Effector CD4-positive, alpha-beta T cell (primary cell): Measurements from ENCODE around the gene FCHSD2.
"Not testable (repeated sequence)": the region's sequence is repeated elsewhere in the genome, so short reads cannot be mapped to it uniquely, and the experiment has no call there.

ENCODE experiments used
- DNase-seq: peaks from one replicate; pipeline ENCODE4 v3.0.0-alpha.2; 2020

The FCHSD2 gene

DNA sequence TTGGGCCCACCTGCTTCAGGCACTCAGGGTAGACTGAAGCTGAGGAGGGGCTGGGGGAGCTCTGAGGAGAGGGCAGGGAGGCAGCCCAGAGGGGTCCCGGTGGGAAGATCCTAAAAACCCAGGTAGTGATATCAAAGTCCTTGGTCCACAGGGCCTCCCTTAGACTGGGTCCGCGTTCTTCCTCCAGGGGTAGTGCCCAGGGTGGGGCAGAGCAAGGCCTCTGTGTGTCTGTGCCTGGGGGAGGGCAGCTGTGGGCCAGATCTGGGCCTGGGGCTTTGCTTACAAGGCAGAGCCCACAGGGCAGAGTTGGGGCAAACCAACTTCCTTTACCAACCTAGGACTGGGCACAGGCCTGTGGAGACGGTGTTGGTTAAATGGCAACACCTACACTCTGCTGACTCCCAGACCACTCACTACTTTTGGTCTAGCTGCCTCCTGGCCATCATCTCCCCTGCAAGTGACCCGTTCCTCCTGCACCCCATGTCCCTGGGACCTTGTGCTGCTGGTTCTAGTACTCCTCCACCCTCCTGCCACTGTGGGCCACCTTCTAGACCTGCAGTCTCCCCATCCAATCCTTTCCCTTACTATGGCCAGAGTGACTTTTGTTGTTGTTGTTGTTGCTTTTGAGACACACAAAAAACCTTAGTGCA is 312.1 kb downstream of the FCHSD2 start:
- DNase-seq, result no peak

DNA sequence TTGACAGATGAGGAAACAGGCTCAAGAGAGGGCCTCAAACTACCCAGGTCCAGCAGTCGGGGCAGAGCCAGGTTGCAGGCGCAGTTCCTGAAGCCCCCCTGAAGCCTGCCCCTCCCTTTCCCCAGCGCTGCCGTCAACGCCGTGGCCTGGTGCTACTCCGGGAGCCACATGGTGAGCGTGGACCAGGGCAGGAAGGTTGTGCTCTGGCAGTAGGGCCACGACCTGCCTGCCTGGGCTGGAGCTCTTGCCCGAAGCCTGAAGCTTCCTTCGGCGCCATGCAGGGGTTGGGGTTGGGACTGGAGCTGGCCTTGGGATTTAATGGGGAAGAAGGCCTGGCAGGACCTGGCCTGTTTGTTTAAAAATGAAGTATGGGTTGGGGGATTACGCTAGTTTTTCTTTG is 312.9 kb downstream of the FCHSD2 start:
- no peak for DNase-seq

DNA sequence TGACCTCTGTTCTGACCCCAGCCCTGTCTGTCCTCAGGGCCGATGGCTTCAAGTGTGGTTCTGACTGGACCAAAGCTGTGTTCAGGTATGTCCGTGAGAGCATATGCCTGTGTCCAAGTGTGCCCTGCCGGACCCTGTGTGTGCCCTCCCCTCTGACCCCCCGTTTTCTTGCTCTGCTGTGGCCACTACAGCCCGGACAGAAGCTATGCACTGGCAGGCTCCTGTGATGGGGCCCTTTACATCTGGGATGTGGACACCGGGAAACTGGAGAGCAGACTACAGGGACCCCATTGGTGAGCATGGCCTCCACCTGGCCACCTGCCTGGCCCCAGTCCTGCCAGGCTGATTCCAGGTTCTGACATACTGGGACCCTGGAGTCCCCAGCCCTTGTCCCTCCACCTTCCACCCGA is 313.4 kb downstream of the FCHSD2 start:
- no peak for DNase-seq

DNA sequence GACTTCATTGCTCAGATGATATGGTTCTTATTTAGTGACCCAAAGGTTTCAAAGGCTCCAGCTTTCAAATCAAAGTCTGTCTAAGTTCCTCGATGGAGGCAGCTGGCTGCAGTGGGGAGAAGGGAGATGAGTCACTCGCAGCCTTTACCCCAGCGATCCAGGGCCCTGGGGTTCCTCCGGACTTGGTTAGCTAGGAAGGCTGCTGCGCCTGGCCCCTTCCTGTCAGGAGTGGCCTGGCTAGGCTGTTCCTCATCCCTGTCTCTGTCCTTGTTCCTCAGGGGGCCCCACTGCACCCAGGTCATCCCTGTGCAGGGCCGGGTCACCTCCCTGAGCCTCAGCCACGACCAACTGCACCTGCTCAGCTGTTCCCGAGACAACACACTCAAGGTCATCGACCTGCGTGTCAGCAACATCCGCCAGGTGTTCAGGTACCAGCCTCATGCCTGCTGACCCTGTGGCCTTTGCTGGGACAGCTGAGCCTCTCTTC is 314.0 kb downstream of the FCHSD2 start:
- no peak for DNase-seq

DNA sequence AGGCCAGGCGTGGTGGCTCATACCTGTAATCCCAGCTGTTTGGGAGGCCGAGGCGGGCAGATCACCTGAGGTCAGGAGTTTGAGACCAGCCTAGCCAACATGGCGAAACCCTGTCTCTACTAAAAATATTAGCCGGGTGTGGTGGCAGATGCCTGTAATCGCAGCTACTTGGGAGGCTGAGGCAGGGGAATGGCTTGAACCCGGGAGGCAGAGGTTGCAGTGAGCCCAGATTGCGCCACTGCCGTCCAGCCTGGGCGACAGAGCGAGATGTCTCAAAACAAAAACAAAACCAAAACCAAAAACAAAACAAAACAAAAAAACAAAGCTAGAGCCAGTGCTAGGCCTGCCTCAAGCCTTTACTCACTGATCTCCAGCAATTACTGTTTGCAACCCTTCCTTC is 314.5 kb downstream of the FCHSD2 start:
- not testable (repeated sequence) for DNase-seq

DNA sequence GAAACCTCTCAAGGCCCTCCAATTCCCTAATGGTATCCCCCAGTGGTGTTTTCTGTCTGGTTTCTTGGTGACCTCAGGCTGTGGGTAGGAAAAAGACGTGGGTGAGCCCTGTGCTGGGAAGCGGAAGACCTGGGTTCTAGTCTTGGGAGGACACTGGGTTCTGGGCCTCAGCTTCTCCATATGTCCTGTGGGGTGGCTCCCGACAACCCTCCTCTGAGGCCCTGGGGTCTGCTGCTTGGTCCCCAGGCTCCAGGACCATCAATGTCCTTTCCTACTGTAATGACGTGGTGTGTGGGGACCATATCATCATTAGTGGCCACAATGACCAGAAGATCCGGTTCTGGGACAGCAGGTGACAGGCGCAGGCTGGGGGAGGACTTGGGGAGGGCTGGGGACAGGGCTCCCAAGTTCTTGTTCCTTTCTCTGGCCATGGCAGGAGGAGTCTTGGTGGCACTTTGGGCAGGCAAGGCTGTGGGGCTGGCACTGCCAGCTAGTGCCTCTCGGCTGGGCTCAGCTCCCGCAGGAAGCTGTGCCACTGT is 315.1 kb downstream of the FCHSD2 start:
- DNase-seq, result no peak

DNA sequence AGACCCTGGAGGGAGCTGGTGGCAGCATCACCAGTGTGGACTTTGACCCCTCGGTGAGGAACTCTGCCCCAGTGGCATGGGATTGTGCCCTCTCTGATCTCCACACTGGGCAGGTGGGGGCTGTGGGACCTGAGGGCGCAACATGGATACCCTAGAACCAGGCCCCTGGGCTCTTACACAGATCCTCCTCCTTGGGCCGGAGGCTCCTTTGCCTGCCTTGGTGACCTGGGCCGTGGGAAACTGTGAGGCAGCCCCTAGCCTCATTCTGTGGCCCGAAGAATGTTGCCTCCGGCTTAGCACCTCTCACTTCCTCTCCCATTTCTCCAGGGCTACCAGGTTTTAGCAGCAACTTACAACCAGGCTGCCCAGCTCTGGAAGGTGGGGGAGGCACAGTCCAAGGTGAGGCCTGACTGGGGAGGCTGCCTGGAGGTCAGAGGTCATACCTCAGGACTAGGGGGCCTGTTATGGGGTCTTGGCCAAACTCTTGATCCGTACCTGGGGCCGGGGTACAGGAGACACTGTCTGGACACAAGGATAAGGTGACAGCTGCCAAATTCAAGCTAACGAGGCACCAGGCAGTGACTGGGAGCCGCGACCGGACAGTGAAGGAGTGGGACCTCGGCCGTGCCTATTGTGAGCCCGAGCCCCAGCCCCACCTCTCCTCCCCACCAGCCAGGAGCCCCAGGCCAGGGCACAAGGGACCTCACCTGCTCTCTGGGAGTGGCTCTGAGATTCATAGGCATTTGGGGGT is 315.8 kb downstream of the FCHSD2 start:
- DNase-seq, result no peak

DNA sequence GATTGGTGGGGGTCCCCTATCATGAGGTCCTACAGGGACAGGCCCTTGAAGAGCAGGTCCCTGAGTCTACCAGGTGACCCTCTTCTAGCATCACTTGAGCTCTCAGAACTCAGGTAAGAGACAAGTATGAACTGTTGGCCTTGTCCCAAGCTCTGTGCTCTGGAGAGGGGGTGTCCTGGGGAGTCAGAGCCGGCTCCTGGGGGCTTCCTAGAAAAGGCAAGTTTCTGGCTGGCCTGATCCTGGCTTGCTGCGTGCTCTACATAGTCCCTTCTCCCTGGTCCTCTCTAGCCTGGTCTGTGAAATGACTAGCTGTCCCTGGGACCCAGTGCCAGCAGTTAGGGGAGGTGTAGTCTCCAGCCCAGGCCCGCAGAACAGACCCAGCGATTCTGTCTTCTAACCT is 316.5 kb downstream of the FCHSD2 start:
- DNase-seq, result no peak

DNA sequence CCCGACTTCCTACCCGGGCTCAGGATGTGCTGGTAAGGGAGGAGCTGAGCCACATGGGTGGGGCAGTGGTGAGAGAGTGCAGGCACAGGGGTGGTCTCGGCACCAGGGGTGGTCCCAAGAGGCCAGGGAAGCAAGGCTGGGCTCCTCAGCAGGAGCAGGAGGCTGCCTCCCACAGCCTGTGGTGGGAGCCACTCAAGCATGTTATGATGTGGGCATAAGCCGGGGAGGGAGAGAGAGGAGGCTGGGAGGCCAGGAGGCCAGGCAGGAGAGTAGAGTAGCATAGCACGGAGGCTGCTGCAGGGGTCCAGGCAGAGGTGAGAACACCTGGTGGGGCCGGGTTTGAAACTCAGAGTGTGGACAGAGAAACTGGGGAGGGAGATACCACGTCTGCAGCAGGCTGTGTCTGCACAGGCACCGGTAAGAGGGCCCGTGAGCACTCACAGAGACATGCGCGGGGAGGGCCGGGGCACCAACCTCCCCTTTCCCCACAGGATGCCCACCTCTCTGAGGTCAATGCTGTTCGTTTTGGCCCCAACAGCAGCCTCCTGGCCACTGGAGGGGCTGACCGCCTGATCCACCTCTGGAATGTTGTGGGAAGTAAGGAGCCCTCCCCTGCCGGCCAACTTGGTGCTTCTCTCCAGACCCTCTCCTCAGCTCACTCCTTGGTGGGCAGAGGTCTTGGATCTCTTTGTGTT is 317.2 kb downstream of the FCHSD2 start:
- DNase-seq, result no peak

DNA sequence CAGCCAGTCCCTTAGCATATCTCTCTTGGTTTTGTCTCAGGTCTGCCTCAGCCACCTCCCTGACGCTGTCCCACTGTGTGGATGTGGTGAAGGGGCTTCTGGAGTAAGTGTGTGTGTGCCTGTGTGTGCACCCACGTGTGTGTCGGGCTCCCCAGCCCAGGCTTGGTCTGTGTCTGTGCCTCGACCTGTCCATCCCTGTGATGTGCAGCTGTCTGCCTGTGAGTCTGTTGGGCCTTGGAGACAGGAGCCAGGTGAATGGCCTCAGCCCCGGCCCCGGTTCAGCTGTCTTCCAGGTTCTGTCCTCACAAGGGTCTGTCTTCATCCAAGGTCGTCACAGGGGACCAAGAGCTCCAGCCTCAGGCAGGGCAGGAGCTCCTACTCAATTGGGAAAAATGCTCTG is 318.1 kb downstream of the FCHSD2 start:
- DNase-seq, result no peak

DNA sequence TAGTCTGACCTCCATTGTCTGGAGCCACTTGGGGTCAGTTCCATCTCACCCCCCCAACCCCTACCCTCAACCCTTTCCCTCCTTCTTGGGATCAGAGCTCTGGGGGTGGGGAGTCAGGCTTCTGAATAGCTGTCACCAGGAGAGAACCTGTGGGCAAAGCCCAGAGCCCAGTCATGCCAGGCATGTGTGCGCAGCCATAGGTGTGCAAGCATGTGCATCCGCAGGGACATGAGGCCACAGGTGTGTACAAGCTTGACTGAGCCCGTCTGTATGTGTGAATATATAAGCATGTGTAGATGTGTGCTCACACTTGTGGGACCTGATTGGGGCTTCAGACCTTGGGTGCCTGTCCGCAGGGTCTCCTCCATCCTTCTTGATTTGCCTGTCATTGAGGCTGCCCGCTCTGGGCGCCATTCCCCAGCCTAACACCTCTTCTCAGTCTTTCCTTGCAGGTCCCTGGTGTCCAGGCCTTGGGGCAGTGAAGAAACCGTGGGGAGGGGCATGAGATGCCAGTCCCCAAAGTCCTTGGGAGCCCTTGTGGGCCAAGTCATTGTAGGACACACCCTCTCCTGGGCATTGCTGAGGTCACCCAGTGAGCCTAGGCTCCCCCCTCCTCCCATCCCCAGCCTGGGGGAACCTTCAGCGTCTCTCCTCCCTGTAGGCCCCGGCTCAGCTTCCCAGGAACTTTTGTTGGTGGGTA is 318.9 kb downstream of the FCHSD2 start:
- DNase-seq, result no peak

DNA sequence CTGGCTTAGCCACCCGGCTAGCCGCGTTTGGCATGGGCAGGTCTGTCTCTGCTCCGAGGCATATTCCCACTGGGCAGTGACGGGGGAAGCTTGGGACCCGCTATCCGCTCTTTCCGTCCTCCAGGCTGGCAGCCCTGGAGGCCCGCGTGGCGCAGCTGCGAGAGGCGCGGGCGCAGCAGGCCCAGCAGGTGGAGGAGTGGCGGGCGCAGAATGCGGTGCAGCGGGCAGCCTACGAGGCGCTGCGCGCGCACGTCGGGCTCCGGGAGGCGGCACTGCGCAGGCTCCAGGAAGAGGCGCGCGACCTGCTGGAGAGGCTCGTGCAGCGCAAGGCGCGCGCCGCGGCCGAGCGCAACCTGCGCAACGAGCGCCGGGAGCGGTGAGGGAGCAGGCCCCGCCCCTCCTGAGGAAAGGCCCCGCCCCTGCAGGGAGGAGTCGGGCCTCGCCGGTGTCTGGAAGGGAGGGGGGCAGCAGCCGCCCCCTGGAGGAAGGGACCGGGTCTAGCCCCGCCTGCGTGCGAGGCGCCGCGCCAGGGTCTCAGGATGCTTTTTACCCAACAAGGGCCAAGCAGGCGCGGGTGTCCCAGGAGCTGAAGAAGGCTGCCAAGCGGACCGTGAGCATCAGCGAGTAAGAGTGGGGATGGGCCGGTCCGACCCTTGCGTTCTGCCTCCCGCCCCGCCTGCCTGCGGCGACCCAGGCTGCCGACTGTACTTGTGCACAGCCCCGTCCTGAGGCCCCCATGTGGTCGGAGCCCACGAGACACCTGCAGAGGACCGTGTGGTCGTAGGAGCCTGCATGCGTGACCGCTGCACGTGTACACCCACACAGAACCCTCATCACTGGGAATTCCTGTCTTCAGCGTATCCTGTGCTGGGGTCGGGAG is 320.0 kb downstream of the FCHSD2 start:
- DNase-seq, result peak; percentile 77

DNA sequence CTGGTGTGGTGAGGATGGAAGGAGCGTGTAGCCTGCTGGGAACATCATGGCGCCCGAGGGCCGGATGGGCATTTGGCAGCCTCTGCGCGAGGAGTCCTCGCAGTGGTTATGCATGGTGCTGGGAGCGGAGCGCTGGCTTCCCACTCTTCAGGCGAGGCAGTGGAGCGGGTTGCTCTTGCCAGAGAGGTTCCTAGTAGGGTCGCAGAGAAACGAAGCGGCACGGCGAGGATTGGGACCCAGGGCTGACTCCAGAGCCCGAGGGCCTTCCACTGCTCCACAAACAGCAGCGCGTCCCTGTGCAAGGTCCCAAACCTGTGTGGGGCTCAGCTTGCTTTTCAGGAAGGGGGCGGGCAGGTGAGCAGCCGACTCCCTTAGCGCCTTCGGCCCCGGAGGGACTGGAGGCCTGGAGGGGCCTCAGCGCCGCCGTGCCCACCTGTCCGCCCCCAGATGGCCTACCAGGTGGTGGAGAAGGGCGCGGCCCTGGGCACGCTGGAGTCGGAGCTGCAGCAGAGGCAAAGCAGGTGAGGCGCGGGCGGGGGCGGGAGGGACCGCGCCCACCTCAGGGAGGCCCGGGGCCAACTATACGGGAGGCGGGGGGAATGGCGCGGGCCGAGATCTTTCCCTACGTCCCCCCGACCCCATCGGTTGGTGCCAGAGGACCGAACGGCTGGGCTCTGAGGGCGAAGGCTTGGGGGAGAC is 320.7 kb downstream of the FCHSD2 start:
- no peak for DNase-seq

DNA sequence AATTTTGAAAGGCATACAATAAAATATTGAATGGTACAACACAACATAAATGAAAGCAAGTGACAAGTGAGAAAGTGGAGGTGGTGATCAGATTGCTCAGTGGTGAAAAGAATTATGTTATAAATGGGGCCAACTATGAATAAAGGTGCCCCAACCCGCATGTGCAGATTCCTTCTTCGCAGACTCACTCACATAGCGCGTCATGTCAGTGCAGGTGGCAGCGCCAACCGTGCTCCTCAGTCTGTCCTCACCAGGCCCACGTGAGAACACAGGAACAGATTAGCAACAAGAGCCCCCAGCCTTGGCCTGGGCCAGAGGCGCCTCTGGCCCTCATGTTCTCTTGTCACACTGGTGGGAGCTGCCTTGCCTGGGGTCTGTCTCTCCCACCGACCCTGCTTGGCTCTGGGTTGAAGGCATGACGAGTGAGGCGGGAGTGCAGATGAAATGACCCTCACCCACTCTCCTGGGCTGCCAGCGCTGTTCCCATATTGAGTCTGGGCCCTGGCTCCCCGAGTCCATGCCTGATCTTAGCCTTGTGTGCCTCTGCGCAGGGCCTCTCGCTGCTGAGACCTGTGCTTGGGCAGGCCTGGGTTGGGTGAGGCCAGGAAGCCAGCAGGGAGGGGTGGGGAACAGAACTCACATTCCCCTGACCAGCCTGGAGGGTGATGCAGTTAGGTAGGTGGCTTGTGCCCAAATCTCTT is 321.5 kb downstream of the FCHSD2 start:
- DNase-seq, result no peak

DNA sequence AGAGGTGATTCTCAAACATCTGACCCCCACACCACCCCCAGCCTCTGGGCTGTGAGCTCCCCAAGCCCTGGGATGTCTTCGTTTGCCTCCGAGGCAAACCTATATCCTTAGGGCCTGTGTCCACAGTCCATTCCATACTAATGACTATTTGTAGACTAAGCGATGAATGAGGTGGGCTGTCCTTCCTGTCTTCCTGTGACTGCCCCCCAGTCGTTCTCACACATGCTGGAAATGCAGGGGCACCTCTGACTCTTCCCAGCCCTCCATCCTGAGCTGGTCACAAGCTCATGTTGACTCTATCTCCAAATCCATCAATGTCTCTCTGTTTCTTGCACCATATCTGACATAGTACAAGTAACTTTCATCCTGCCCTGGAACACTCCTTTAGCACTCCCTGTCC is 323.1 kb downstream of the FCHSD2 start:
- DNase-seq, result no peak

DNA sequence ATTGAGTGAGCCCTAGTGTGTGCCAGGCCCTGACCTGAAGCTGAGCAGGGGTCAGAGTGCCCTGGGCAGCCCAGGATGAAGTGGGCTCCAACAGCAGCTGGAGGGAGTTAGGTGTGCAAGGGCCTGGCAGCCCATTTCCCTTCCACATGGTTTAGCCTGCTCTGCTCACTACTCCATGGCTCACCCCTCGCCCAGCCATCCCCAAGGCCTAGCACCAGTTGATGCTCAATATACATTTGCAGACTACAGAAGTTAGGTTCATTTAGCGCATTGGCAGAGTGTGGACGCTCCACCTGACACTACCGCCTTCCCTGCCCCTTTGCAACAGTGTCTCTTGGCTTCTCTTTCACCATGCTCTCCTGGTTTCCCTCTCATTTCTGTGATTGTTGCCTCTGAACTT is 324.2 kb downstream of the FCHSD2 start:
- DNase-seq, result no peak

DNA sequence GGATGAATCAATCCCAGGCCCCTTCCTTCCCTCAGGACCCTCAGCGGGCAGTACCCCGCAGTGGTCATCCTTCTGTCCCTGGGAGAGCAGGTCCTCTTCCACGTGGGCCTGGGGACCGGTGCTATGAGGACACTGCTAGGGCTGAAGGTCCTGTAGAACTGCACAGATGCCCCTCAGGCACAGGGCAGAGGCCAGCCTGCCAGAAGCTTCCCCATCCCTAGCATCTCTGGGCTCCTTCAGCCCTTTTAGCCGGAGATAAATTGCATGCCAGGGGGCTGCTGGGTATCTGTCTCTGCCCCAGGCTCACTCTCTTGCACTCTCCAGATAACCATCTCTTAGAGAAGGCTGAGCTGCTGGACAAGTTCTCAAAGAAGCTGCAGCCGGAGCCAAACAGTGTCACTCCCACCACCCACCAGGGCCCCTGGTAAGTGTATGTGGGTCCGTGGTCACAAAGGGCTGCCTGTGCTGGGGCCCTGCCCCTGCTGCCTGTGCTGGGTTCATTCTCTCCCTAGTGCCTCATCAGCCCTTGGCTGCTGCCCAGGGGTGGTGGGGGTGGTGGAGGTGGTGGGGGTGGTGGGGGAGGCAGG is 325.6 kb downstream of the FCHSD2 start:
- no peak for DNase-seq

DNA sequence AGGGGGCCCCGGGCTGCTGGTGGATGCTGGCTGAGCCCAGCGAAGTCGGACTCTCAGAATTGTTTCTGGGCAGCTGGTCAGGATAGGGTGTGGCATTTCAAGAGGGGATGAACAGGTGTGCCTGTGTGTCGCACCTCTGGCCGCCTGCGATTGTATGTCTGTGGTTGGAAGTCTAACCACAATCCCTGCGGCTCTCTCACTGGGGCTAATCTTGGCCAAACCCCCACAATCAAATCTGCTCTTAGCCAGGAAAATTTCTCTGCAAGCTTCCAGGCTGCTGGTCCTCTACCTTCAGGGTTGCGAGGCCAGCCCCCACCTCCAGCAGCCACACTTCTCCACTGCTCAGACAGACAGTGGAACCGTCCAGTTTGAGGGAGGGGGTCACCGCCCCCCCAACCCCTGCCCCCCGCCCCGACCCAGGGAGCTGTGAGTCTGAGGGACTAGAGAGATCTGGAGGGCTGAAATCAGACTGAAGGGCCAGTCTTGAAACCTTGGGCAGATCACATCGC is 327.0 kb downstream of the FCHSD2 start:
- DNase-seq, result no peak

DNA sequence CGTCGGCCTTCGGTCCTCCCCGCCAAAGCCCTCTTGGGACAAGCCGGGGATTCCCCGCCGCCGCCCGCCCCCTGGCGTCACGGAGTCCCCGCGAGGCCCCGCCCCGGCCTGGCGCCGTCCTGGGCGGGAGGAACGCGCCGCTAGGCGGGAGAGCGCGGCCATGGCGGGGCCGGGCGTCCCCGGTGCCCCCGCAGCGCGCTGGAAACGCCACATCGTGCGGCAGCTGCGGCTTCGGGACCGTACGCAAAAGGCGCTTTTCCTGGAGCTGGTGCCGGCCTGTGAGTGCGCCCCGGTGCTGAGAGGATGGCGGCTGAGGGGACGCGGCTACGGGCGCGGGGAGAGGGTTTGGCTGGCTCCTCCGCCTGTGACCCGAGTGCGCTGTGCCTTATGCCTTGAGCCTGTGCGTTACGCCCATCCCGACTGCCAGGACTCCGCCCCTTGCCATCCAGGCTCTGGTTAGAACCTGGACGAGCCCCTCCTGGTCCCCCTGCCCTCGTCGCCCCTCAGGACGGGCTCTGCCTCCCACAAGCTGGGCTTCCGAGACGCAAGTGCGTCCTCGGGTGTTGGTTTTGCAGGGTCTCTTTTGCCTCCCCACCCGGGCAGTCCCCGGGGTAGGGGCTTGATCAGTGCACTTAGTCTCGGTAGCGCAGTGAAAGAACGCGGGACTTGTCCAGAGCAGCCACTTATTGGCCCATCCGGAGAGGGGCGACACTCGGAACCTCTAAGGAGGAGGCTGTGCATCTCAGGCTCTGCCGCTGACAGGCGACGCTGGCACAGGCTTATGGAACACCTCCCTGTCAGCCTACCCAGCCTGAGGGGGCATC is 327.6 kb downstream of the FCHSD2 start, which contains the start of gene ATG16L2:
TSS of gene ATG16L2 (plus strand) at position 126 of the 824 bp plus-strand sequence. CDS start at position 161, 35 bp downstream.
- DNase-seq, result peak; percentile 87
